HCT116 (cell line): Measurements from ENCODE around the gene DVL1. TPM values are rescaled to one million over a fixed set of nuclear protein-coding genes. Genes with fewer than 3 reads are reported as not detected.
A peak's percentile ranks its signal among the peaks of the same experiment; 100 is the strongest.

Experiments
- ATAC-seq: fragments of 200-7000 bp; cut with Tn5 transposase; 2 replicates; pipeline ENCODE4 v1.9.1; 2020; ENCODE audit warnings: mild to moderate bottlenecking, moderate library complexity
- BruUV-seq: library from RNA; stranded (reverse); fragments of 400-500 nt; replicated peaks from 2 replicates; lab custom pipeline; 2021; lab: Mats Ljungman, UMichigan
- CTCF ChIA-PET: fragments of 300-600 bp; sonication (Branson Sonifier 250); formaldehyde crosslinking; loops from one replicate; lab custom pipeline; 2021; ENCODE audit warnings: antibody characterized with exemption; lab: Charles Lee
- POLR2A ChIA-PET: fragments of 300-600, 350-600 bp; sonication (Branson Sonifier 250); formaldehyde crosslinking; loops from one replicate; lab custom pipeline; 2021; ENCODE audit warnings: antibody characterized with exemption; lab: Charles Lee
- RAD21 ChIA-PET, 2 experiments: fragments of 300-600 bp; sonication (Branson Sonifier 250); formaldehyde crosslinking; loops; one replicate each; lab custom pipeline; 2023; ENCODE audit warnings: low total read pairs in 2 of 2; ENCODE audit not compliant: uncharacterized antibody in 2 of 2, unreplicated experiment in 2 of 2, low non-redundant PET in 1 of 2; lab: Charles Lee
- DNase-seq: peaks from one replicate; pipeline ENCODE4 v3.0.0-alpha.2; 2010; ENCODE audit warnings: low read depth, low spot score
- H2AFZ ChIP-seq: fragments of 200-600 bp; shearing (Covaris generic), sonication (generic); 2 replicates; pipeline ENCODE4 v1.6.1; 2017; ENCODE audit warnings: low read depth, mixed run types, mixed read lengths, antibody characterized with exemption, low read length; ENCODE audit not compliant: poor library complexity, severe bottlenecking
- H3K27ac ChIP-seq: 2 replicates; pipeline ENCODE4 v1.5.1; 2012; ENCODE audit warnings: low read depth, low read length
- H3K27me3 ChIP-seq: fragments of 200-600 bp; sonication (generic); 2 replicates; pipeline ENCODE4 v1.6.1; 2016; ENCODE audit warnings: mixed run types, low read length, mixed read lengths; ENCODE audit not compliant: insufficient read depth
- H3K36me3 ChIP-seq, 2 experiments: fragments of 200-500 bp in 1 of 2; fragments of 200-600 bp in 1 of 2; sonication (Bioruptor generic) in 1 of 2; sonication (generic) in 1 of 2; 2 replicates each; pipeline versions ENCODE4 v1.5.1 to v1.6.1; 2014 to 2016; ENCODE audit warnings: low read length in 2 of 2, inconsistent platforms in 1 of 2, mixed read lengths in 1 of 2, mixed run types in 1 of 2; ENCODE audit not compliant: insufficient read depth in 2 of 2, control insufficient read depth in 1 of 2
- H3K4me1 ChIP-seq, 2 experiments: fragments of 200-600 bp in 1 of 2; sonication (generic) in 1 of 2; 2 replicates each; pipeline versions ENCODE4 v1.5.1 to v1.6.1; 2012 to 2017; ENCODE audit warnings: low read length in 2 of 2, inconsistent platforms in 1 of 2, mild to moderate bottlenecking in 1 of 2, mixed read lengths in 1 of 2, mixed run types in 1 of 2, moderate library complexity in 1 of 2; ENCODE audit not compliant: insufficient read depth in 2 of 2, control insufficient read depth in 1 of 2
- H3K4me2 ChIP-seq: fragments of 200-600 bp; sonication (generic); 2 replicates; pipeline ENCODE4 v1.6.1; 2017; ENCODE audit warnings: mixed run types, low read length, mixed read lengths
- H3K4me3 ChIP-seq, 2 experiments: fragments of 200-600 bp in 1 of 2; sonication (generic) in 1 of 2; replicated peaks in 1 of 2; 2 replicates each; pipeline ENCODE4 v1.5.1; 2011 to 2016; ENCODE audit warnings: low read length in 2 of 2, control low read depth in 1 of 2, low read depth in 1 of 2, mild to moderate bottlenecking in 1 of 2, mixed read lengths in 1 of 2, mixed run types in 1 of 2
- H3K79me2 ChIP-seq: fragments of 200-600 bp; sonication (generic); 2 replicates; pipeline ENCODE4 v1.6.1; 2017; ENCODE audit warnings: mild to moderate bottlenecking, mixed run types, low read length, moderate library complexity, mixed read lengths; ENCODE audit not compliant: insufficient read depth
- H3K9ac ChIP-seq: fragments of 200-600 bp; sonication (generic); 2 replicates; pipeline ENCODE4 v1.6.1; 2016; ENCODE audit warnings: low read length, mixed read lengths
- H3K9me2 ChIP-seq: fragments of 200-600 bp; sonication (generic), shearing (Covaris generic); 2 replicates; pipeline ENCODE4 v1.6.1; 2017; ENCODE audit warnings: mixed run types, mild to moderate bottlenecking, moderate library complexity; ENCODE audit not compliant: insufficient read depth
- H3K9me3 ChIP-seq, 2 experiments: fragments of 200-500 bp in 1 of 2; fragments of 200-600 bp in 1 of 2; sonication (Bioruptor generic) in 1 of 2; sonication (generic) in 1 of 2; 2 replicates each; pipeline ENCODE4 v1.6.1; 2014 to 2017; ENCODE audit warnings: low read length in 2 of 2, mixed read lengths in 2 of 2, inconsistent platforms in 1 of 2, low read depth in 1 of 2, mild to moderate bottlenecking in 1 of 2, mixed run types in 1 of 2, moderate library complexity in 1 of 2; ENCODE audit not compliant: control insufficient read depth in 1 of 2, insufficient read depth in 1 of 2
- H4K20me1 ChIP-seq: fragments of 200-600 bp; sonication (generic), shearing (Covaris generic); 2 replicates; pipeline ENCODE4 v1.6.1; 2017; ENCODE audit warnings: mixed run types, mild to moderate bottlenecking, moderate library complexity; ENCODE audit not compliant: insufficient read depth
- ATF3 ChIP-seq: IDR thresholded peaks from 2 replicates; pipeline ENCODE4 v1.6.1; 2012
- CBX3 ChIP-seq: IDR thresholded peaks from 2 replicates; pipeline ENCODE4 v1.6.1; 2012; ENCODE audit warnings: low read depth
- ELF1 ChIP-seq: IDR thresholded peaks from 2 replicates; pipeline ENCODE4 v1.6.1; 2012; ENCODE audit warnings: low read depth, borderline replicate concordance
- EZH2phosphoT487 ChIP-seq: fragments of 200-600 bp; IDR thresholded peaks from 2 replicates; pipeline ENCODE4 v1.6.1; 2018; ENCODE audit warnings: antibody characterized with exemption, borderline replicate concordance
- FOSL1 ChIP-seq: IDR thresholded peaks from 2 replicates; pipeline ENCODE4 v1.6.1; 2012; ENCODE audit warnings: low read depth
- JUND ChIP-seq: IDR thresholded peaks from 2 replicates; pipeline ENCODE4 v1.6.1; 2012
- POLR2A ChIP-seq: IDR thresholded peaks from 2 replicates; pipeline ENCODE4 v1.7.0; 2011; ENCODE audit warnings: borderline replicate concordance; ENCODE audit not compliant: insufficient read depth, insufficient read length; ENCODE audit errors: extremely low read depth
- POLR2AphosphoS5 ChIP-seq: IDR thresholded peaks from 2 replicates; pipeline ENCODE4 v1.6.1; 2011; ENCODE audit warnings: mild to moderate bottlenecking, low read depth, low read length, moderate library complexity
- SIN3A ChIP-seq: IDR thresholded peaks from 2 replicates; pipeline ENCODE4 v1.6.1; 2012; ENCODE audit warnings: low read depth
- SRF ChIP-seq: IDR thresholded peaks from 2 replicates; pipeline ENCODE4 v1.6.1; 2012; ENCODE audit warnings: low read depth
- ZFX ChIP-seq: fragments of 450-650 bp; IDR thresholded peaks from 2 replicates; pipeline ENCODE4 v1.6.1; 2017
- ZNF274 ChIP-seq: fragments of 200-500 bp; sonication (Bioruptor generic); IDR thresholded peaks from 2 replicates; pipeline ENCODE4 v1.6.1; 2014; ENCODE audit warnings: mild to moderate bottlenecking, low read depth, low read length, inconsistent platforms
- intact Hi-C: fragments of 100-400 bp; cut with micrococcal nuclease; formaldehyde crosslinking; loops from 2 replicates; pipeline ENCODE4 v1.10.0; 2022
- total RNA-seq: library from RNA; stranded (reverse); gene quantifications from one replicate; pipeline ENCODE4 v1.2.1, GENCODE V29; 2021; ENCODE audit not compliant: unreplicated experiment
- TF ChIP-seq, protein P1 (sequence below): IDR thresholded peaks from 2 replicates; pipeline ENCODE4 v1.6.1; 2011; ENCODE audit warnings: mild to moderate bottlenecking, low read length, moderate library complexity; ENCODE audit not compliant: insufficient replicate concordance; ENCODE audit errors: extremely low read depth

The DVL1 gene
- total RNA-seq, 1 experiment from 2014 or later: 160 TPM

DNA sequence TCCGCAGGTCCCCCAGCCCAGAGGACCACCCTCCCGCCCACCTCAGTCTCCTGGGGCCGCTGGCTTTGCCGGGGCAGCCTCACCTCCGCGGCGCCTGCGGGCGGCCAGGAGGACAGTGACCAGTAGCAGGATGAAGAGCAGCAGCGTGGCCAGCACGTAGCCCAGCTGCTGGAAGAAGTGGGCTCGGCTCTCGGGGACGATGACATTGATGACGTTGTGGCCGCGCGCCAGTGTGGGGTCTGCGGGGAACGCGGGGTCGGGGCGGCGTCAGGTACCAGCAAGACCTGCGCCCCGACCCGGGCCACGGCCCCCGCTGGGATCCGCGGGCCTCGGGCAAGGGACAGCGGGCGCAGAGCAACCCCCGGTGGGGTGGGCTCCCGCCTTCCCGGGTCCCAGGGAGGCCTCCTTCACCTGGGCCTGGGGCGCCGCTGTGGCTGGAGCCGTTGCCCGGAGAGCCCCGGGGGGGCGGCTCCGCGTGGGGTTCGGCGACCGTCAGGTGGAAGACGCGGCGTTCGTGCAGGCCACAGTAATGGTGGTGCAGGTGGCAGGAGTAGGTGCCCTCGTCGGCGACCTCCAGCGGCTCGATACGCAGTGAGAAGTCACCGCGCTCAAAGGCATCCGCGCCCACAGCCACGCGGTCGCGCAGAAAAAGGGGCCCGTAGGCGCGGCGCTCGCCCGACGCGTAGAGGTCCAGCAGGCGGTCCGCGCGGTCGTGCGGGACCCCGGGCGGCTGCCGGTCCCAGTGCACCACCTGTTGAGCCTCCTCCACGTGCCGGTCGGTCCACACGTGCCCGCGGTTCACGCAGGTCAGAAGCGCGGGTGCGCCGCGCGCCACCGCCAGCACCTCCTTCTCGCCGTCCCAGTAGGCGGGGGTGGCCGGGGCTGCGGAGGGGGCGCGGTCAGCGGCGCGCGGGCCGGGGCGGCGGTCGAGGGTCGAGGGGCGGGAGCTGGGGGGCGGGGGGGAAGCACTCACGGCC is 5.3 kb upstream of the DVL1 start:
- no peaks in the 10 kb centered on the region for H3K79me2 ChIP-seq
- ChIA-PET CTCF (no interaction called here), POLR2A (no interaction called here), RAD21 (no interaction called here)
- no peak for DNase-seq
- no peaks in the 10 kb centered on the region for H4K20me1 ChIP-seq
- H3K9ac ChIP-seq: no peak overlapping the region
- peak overlapping the region; percentile 40; the same call in 1 of the 2 replicates for H3K4me2 ChIP-seq
- no peaks in the 10 kb centered on the region for H3K36me3 ChIP-seq
- no peaks in the 10 kb centered on the region for H3K27me3 ChIP-seq
- no peak for ATAC-seq
- peaks cover 13 to 53% of the 10 kb centered on the region in 2 experiments for H3K4me1 ChIP-seq
- H2AFZ ChIP-seq: no peak overlapping the region
- no peaks in the 10 kb centered on the region for H3K9me2 ChIP-seq
- H3K27ac ChIP-seq: no peak overlapping the region
- no peaks in the 10 kb centered on the region for H3K9me3 ChIP-seq
- no peak overlapping the region for H3K4me3 ChIP-seq
- intact Hi-C loops: no loop called here
- TF ChIP-seq POLR2AphosphoS5 (no peak), SRF (no peak), EZH2phosphoT487 (no peak), CBX3 (no peak), POLR2A (no peak), ZNF274 (no peak), SIN3A (no peak), FOSL1 (no peak), ATF3 (no peak), JUND (no peak), ZFX (no peak), ELF1 (no peak)
- TF ChIP-seq, protein P1, sequence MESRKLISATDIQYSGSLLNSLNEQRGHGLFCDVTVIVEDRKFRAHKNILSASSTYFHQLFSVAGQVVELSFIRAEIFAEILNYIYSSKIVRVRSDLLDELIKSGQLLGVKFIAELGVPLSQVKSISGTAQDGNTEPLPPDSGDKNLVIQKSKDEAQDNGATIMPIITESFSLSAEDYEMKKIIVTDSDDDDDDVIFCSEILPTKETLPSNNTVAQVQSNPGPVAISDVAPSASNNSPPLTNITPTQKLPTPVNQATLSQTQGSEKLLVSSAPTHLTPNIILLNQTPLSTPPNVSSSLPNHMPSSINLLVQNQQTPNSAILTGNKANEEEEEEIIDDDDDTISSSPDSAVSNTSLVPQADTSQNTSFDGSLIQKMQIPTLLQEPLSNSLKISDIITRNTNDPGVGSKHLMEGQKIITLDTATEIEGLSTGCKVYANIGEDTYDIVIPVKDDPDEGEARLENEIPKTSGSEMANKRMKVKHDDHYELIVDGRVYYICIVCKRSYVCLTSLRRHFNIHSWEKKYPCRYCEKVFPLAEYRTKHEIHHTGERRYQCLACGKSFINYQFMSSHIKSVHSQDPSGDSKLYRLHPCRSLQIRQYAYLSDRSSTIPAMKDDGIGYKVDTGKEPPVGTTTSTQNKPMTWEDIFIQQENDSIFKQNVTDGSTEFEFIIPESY: no peak
- BruUV-seq: no TSS peak
